DOHH2 (cell line): ENCODE data around the gene NKG7.
A peak's percentile ranks its signal among the peaks of the same experiment; 100 is the strongest.

Experiments used
- H3F3A ChIP-seq: fragments of 200-600 bp; sonication (generic), shearing (Covaris generic); 2 replicates; pipeline ENCODE4 v1.6.0; 2016; ENCODE audit warnings: antibody characterized with exemption, mild to moderate bottlenecking; ENCODE audit not compliant: control insufficient read depth, insufficient read depth
- H3K27ac ChIP-seq: fragments of 200-600 bp; sonication (generic); 2 replicates; pipeline ENCODE4 v1.5.1; 2014; ENCODE audit warnings: low read depth, mild to moderate bottlenecking, low read length, moderate library complexity
- H3K27me3 ChIP-seq: fragments of 200-600 bp; sonication (generic); 2 replicates; pipeline ENCODE4 v1.6.1; 2014; ENCODE audit warnings: mild to moderate bottlenecking, low read length, mixed read lengths; ENCODE audit not compliant: control insufficient read depth
- H3K36me3 ChIP-seq: fragments of 200-600 bp; sonication (generic); 2 replicates; pipeline ENCODE4 v1.6.1; 2014; ENCODE audit warnings: mild to moderate bottlenecking, low read length, moderate library complexity, mixed read lengths; ENCODE audit not compliant: control insufficient read depth
- H3K4me1 ChIP-seq: fragments of 200-600 bp; sonication (generic); 2 replicates; pipeline ENCODE4 v1.6.1; 2014; ENCODE audit warnings: mild to moderate bottlenecking, low read length, mixed read lengths; ENCODE audit not compliant: control insufficient read depth
- H3K4me2 ChIP-seq: fragments of 200-600 bp; sonication (generic); 2 replicates; pipeline ENCODE4 v1.6.0; 2014; ENCODE audit warnings: mild to moderate bottlenecking, low read length, moderate library complexity
- H3K4me3 ChIP-seq: fragments of 200-600 bp; sonication (generic); 2 replicates; pipeline ENCODE4 v1.5.1; 2014; ENCODE audit warnings: mild to moderate bottlenecking, low read length, mixed read lengths
- H3K79me2 ChIP-seq: fragments of 200-600 bp; sonication (generic); 2 replicates; pipeline ENCODE4 v1.6.1; 2014; ENCODE audit warnings: mild to moderate bottlenecking, low read length, mixed read lengths; ENCODE audit not compliant: control insufficient read depth
- H3K9me2 ChIP-seq: fragments of 200-600 bp; sonication (generic); replicated peaks from 2 replicates; pipeline ENCODE4 v1.6.1; 2014; ENCODE audit warnings: mild to moderate bottlenecking, low read length, mixed read lengths; ENCODE audit not compliant: control insufficient read depth
- H3K9me3 ChIP-seq: fragments of 200-600 bp; sonication (generic); 2 replicates; pipeline ENCODE4 v1.6.1; 2014; ENCODE audit warnings: antibody characterized with exemption, low read length, mixed read lengths; ENCODE audit not compliant: control insufficient read depth, insufficient read depth
- H4K20me1 ChIP-seq: fragments of 200-600 bp; sonication (generic); 2 replicates; pipeline ENCODE4 v1.6.0; 2014; ENCODE audit warnings: low read depth, mild to moderate bottlenecking, antibody characterized with exemption, low read length, moderate library complexity; ENCODE audit not compliant: control insufficient read depth, insufficient read depth
- CTCF ChIP-seq: fragments of 200-600 bp; sonication (generic); IDR thresholded peaks from one replicate; pipeline ENCODE4 v1.5.1; 2014; ENCODE audit warnings: antibody characterized with exemption, mild to moderate bottlenecking, low read depth, low read length; ENCODE audit not compliant: poor library complexity, severe bottlenecking
- EZH2phosphoT487 ChIP-seq: fragments of 200-600 bp; sonication (generic); IDR thresholded peaks from 2 replicates; pipeline ENCODE4 v1.6.1; 2017; ENCODE audit warnings: borderline replicate concordance, mild to moderate bottlenecking, antibody characterized with exemption, low read length, moderate library complexity, mixed read lengths

The NKG7 gene

GRCh38 chr19:51338563-51339312, 33.7 kb downstream of the NKG7 start:
- Histone ChIP-seq H3K36me3 (no peaks in the 10 kb centered on the region), H3K4me1 (peaks cover 12% of the 10 kb centered on the region), H3K27ac (no peak overlapping the region), H3K27me3 (peaks cover 2% of the 10 kb centered on the region; the same call in 1 of the 2 replicates), H3K4me2 (peak overlapping the region; percentile 80), H4K20me1 (no peaks in the 10 kb centered on the region), H3F3A (peaks cover 5% of the 10 kb centered on the region; the same call in 1 of the 2 replicates), H3K9me3 (no peaks in the 10 kb centered on the region), H3K79me2 (no peaks in the 10 kb centered on the region), H3K9me2 (no peaks in the 10 kb centered on the region), H3K4me3 (peak overlapping the region; percentile 77)
- peak; percentile 90 for TF ChIP-seq CTCF
- no peak for TF ChIP-seq EZH2phosphoT487

GRCh38 chr19:51337861-51338562, 34.4 kb downstream of the NKG7 start:
- peak overlapping the region; percentile 77 for H3K4me3 ChIP-seq
- H3K9me3 ChIP-seq, result no peaks in the 10 kb centered on the region
- no peaks in the 10 kb centered on the region for H4K20me1 ChIP-seq
- H3K4me1 ChIP-seq, result peaks cover 12% of the 10 kb centered on the region
- H3K4me2 ChIP-seq, result peak overlapping the region; percentile 80
- no peaks in the 10 kb centered on the region for H3K79me2 ChIP-seq
- peaks cover 2% of the 10 kb centered on the region; the same call in 1 of the 2 replicates for H3K27me3 ChIP-seq
- H3F3A ChIP-seq, result peaks cover 1% of the 10 kb centered on the region; the same call in 1 of the 2 replicates
- no peak overlapping the region for H3K27ac ChIP-seq
- no peaks in the 10 kb centered on the region for H3K36me3 ChIP-seq
- no peak for TF ChIP-seq CTCF
- no peak for TF ChIP-seq EZH2phosphoT487
- no peaks in the 10 kb centered on the region for H3K9me2 ChIP-seq

- Histone ChIP-seq H4K20me1 (no peaks in the 10 kb centered on the region), H3K9me2 (no peaks in the 10 kb centered on the region), H3K4me2 (no peak overlapping the region), H3K36me3 (no peaks in the 10 kb centered on the region), H3K9me3 (no peaks in the 10 kb centered on the region), H3K4me3 (no peak overlapping the region), H3K4me1 (peaks cover 12% of the 10 kb centered on the region), H3F3A (no peaks in the 10 kb centered on the region), H3K27ac (no peak overlapping the region), H3K79me2 (no peaks in the 10 kb centered on the region), H3K27me3 (peaks cover 2% of the 10 kb centered on the region; the same call in 1 of the 2 replicates)
- TF ChIP-seq CTCF (no peak), EZH2phosphoT487 (no peak)
Measured at GRCh38 chr19:51337141-51337860, 35.2 kb downstream of the NKG7 start.
